ENCODE measurements around the gene B4GALT1. TPM values are rescaled to one million over a fixed set of nuclear protein-coding genes. Genes with fewer than 3 reads are reported as not detected.
A peak's percentile ranks its signal among the peaks of the same experiment; 100 is the strongest.

The B4GALT1 gene
- total RNA-seq, 1 experiment from 2014 or later, result 31.4 TPM

DNA sequence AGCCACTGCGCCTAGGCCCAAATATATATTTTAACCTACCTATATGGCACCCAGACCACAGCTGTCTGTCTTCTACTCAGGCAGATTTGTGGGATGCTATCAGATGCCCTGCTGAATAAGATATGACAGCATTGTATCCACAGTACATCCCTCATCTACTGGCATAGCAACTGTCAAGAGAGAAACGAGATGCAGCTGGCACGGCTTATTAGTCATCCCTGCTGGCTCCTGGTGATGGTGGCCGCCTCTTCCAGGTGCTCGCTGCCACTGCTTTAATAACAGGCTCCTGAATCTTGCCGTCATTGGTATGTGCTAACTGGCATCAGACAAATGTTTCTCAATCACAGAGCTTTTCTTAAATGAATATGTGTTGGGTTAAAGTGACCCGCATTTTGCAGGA is 34.0 kb downstream of the B4GALT1 start:
- ChIA-PET RAD21 (ENCODE audit: low non-redundant PET in 1 of 2, low total read pairs in 2 of 2, uncharacterized antibody in 2 of 2, unreplicated experiment in 2 of 2) (no interaction called here), CTCF (no interaction called here), POLR2A (no interaction called here)
- Histone ChIP-seq H3K4me3 (replicated peaks in 1 of 2; ENCODE audit: low read depth in 1 of 2, low read length in 2 of 2) (no peak overlapping the region), H3K36me3 (ENCODE audit: control insufficient read depth in 1 of 2, insufficient read depth in 2 of 2, low read length in 2 of 2) (no peaks in the 10 kb centered on the region), H3K4me1 (ENCODE audit: control insufficient read depth in 1 of 2, insufficient read depth in 2 of 2, low read length in 2 of 2) (peaks cover 9 to 29% of the 10 kb centered on the region in 2 experiments; a peak in 3 of 4 replicates), H3K27ac (ENCODE audit: low read depth, low read length) (no peak overlapping the region), H3K9ac (ENCODE audit: low read length) (no peak overlapping the region), H3K27me3 (ENCODE audit: insufficient read depth, low read length) (no peaks in the 10 kb centered on the region), H2AFZ (ENCODE audit: low read depth, low read length, poor library complexity, severe bottlenecking) (no peak overlapping the region), H3K9me3 (ENCODE audit: control insufficient read depth in 1 of 2, insufficient read depth in 1 of 2, low read depth in 1 of 2, low read length in 2 of 2) (no peaks in the 10 kb centered on the region), H3K9me2 (ENCODE audit: insufficient read depth) (no peaks in the 10 kb centered on the region), H4K20me1 (ENCODE audit: insufficient read depth) (no peaks in the 10 kb centered on the region), H3K79me2 (ENCODE audit: insufficient read depth, low read length) (no peaks in the 10 kb centered on the region), H3K4me2 (ENCODE audit: low read length) (no peak overlapping the region)
- no peak for DNase-seq (ENCODE audit: low read depth, low spot score)
- intact Hi-C loops (cut with micrococcal nuclease), result no loop called here
- TF ChIP-seq ATF3 (IDR thresholded peaks at IDR 0.05) (no peak), ELF1 (IDR thresholded peaks at IDR 0.05; ENCODE audit: borderline replicate concordance, low read depth) (no peak), SRF (IDR thresholded peaks at IDR 0.05; ENCODE audit: low read depth) (no peak), POLR2A (IDR thresholded peaks at IDR 0.05; ENCODE audit: borderline replicate concordance, extremely low read depth, insufficient read depth, insufficient read length) (no peak), EGR1 (IDR thresholded peaks at IDR 0.05; ENCODE audit: low read depth) (no peak)
- TF ChIP-seq, protein P1, sequence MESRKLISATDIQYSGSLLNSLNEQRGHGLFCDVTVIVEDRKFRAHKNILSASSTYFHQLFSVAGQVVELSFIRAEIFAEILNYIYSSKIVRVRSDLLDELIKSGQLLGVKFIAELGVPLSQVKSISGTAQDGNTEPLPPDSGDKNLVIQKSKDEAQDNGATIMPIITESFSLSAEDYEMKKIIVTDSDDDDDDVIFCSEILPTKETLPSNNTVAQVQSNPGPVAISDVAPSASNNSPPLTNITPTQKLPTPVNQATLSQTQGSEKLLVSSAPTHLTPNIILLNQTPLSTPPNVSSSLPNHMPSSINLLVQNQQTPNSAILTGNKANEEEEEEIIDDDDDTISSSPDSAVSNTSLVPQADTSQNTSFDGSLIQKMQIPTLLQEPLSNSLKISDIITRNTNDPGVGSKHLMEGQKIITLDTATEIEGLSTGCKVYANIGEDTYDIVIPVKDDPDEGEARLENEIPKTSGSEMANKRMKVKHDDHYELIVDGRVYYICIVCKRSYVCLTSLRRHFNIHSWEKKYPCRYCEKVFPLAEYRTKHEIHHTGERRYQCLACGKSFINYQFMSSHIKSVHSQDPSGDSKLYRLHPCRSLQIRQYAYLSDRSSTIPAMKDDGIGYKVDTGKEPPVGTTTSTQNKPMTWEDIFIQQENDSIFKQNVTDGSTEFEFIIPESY (IDR thresholded peaks at IDR 0.05; ENCODE audit: extremely low read depth, insufficient replicate concordance, low read length), result no peak
- TSS peak; percentile 24 for BruUV-seq (replicated peaks)
- no peak for ATAC-seq

Measured in HCT116 (cell line).